Kidney epithelial cell (primary cell): Measurements from ENCODE around the gene PKNOX2. TPM values are rescaled to one million over a fixed set of nuclear protein-coding genes. Genes with fewer than 3 reads are reported as not detected.
A peak's percentile ranks its signal among the peaks of the same experiment; 100 is the strongest.

Experiments used
- DNase-seq: peaks from one replicate; pipeline ENCODE4 v3.0.0-alpha.2; 2010; ENCODE audit warnings: low read depth
- H3K27me3 ChIP-seq: 2 replicates; pipeline ENCODE4 v1.6.0; 2011; ENCODE audit warnings: low read length; ENCODE audit not compliant: control insufficient read depth, insufficient read depth
- H3K36me3 ChIP-seq: 2 replicates; pipeline ENCODE4 v1.5.1; 2011; ENCODE audit warnings: low read length; ENCODE audit not compliant: control insufficient read depth, insufficient read depth
- H3K4me3 ChIP-seq: 2 replicates; pipeline ENCODE4 v1.5.1; 2011; ENCODE audit warnings: low read depth, mild to moderate bottlenecking, control low read depth, low read length
- CTCF ChIP-seq: IDR thresholded peaks from 2 replicates; pipeline ENCODE4 v1.5.1; 2011; ENCODE audit warnings: mild to moderate bottlenecking, moderate library complexity, low read length, control low read depth, inconsistent platforms; ENCODE audit not compliant: insufficient read depth, poor library complexity, severe bottlenecking
- total RNA-seq: library from RNA; depleted of rRNA; stranded (reverse); fragments of >200 nt; gene quantifications from 2 replicates; pipeline ENCODE4 v1.2.3, GENCODE V29; 2015

Gene PKNOX2
- total RNA-seq, 1 donor from 2014 or later: 0.42 TPM

GRCh38 chr11:125193416-125193726 is 28.8 kb downstream of the PKNOX2 start:
- H3K27me3 ChIP-seq: peaks cover 2% of the 10 kb centered on the region
- TF ChIP-seq CTCF: no peak
- no peaks in the 10 kb centered on the region for H3K36me3 ChIP-seq
- no peak for DNase-seq
- no peak overlapping the region for H3K4me3 ChIP-seq

- Histone ChIP-seq H3K27me3 (peaks cover 2% of the 10 kb centered on the region), H3K4me3 (no peak overlapping the region), H3K36me3 (no peaks in the 10 kb centered on the region)
- no peak for TF ChIP-seq CTCF
- no peak for DNase-seq
These were observed 29.3 kb downstream of the PKNOX2 start for GRCh38 chr11:125193841-125194240.

GRCh38 chr11:125199915-125200314 is 35.4 kb downstream of the PKNOX2 start:
- Histone ChIP-seq H3K4me3 (no peak overlapping the region), H3K27me3 (peaks cover 3% of the 10 kb centered on the region), H3K36me3 (no peaks in the 10 kb centered on the region)
- DNase-seq: no peak
- no peak for TF ChIP-seq CTCF

- Histone ChIP-seq H3K4me3 (no peak overlapping the region), H3K27me3 (peaks cover 3% of the 10 kb centered on the region), H3K36me3 (no peaks in the 10 kb centered on the region)
- TF ChIP-seq CTCF: no peak
- no peak for DNase-seq
These were observed 35.9 kb downstream of the PKNOX2 start for GRCh38 chr11:125200441-125200840.

- TF ChIP-seq CTCF: no peak
- DNase-seq: peak; percentile 14
- no peaks in the 10 kb centered on the region for H3K36me3 ChIP-seq
- H3K4me3 ChIP-seq: no peak overlapping the region
- H3K27me3 ChIP-seq: peaks cover 3% of the 10 kb centered on the region
These were observed 37.1 kb downstream of the PKNOX2 start for GRCh38 chr11:125201525-125202141.

- Histone ChIP-seq H3K36me3 (no peaks in the 10 kb centered on the region), H3K27me3 (peaks cover 3% of the 10 kb centered on the region), H3K4me3 (no peak overlapping the region)
- TF ChIP-seq CTCF: no peak
- DNase-seq: no peak
These were observed 37.9 kb downstream of the PKNOX2 start for GRCh38 chr11:125202362-125202880.
